ENCODE data around the gene RREB1.

GRCh38 chr6:7251646-7252260 lies 144.0 kb downstream of the RREB1 start:
- TF ChIP-seq POLR2A (IDR thresholded peaks at IDR 0.05) = no peak
- TF ChIP-seq CTCF (IDR thresholded peaks at IDR 0.05) = no peak

Data from sigmoid colon (tissue), 3 donors.